GM19239 (cell line): Measurements from ENCODE around the gene SYNE1.

Source experiments
- DNase-seq: peaks from one replicate; pipeline ENCODE4 v3.0.0; 2011; ENCODE audit warnings: low spot score; ENCODE audit not compliant: insufficient read length
- FAIRE-seq: peaks from 2 replicates; lab custom pipeline; 2011; peaks lifted over from hg19 to GRCh38; lab: Jason Lieb, UNC

SYNE1 gene

DNA sequence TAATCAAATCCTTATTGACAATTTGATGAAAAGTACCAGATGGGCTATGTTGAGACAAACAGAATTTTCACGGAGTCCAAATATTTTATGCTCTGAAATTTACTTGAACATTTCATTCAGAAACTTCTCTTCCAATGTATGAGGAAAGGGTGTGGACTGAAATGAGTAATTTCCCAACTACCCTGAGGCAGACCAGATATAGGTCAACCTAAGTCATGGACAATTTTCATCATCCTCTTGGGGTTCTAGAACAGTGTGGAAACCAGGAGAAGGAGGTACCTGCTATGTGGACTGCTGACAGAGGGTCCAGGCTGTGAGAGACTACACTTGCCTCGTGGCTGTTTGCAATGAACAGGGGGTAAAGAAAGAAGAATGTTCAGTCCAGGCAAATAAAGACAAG, 506.7 kb downstream of the SYNE1 start:
- no peak for DNase-seq
- FAIRE-seq: no peak

DNA sequence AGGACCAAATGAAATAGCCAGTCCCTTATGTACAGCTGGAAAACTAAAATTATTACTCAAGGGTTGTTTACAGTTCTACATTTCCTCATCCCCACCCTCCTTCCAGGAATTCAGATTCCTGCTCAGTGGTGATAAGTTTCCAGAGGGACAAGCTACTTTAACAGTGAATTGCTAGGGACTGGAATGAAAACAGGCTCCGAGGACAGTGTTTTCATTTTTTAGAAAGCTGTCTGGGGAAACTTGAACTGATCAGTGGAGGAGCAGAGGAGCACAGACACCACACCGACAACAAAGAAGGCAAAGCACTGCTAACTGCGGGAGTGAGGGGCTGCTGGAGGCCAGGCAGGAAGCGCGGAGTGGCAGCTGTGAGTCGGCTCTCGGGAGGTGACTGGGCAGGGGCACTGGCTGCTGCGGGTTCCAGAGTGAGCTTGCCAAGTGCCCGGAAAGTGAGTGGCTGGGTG, 507.4 kb downstream of the SYNE1 start:
- no peak for FAIRE-seq
- DNase-seq: no peak

DNA sequence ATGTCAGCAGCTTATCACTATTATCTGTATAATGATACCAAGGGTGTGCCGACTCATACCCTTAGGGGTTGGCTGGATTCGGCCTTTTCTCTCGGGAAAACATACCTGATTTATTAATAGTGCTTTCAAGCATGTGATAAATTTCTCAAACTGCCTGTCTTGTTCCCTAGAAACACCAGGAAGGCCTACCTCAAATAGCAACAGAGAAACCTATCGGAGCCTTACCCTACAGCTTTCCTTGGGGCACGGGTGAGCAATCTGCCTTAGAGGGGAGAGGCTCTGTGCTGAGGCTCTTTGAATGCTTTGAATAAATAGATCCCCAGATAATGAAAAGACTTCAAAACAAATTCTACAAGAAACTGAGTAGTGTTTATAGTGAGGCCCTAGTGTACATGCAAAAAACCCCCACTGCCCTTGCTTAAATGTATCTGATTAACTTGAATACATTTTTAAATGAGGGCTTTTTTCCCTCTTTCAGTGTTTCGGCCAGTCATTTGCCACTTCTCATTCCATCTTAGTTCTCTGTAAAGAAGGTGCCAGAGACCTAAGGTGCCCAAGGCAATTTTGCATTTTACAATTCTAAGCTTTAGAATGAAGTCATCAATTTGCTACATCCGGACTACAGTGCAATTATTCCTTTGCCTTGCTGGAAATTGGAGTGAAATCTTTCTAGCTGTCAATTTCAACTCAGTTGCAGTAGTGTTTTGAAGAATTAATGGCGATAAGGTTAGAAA, 509.6 kb downstream of the SYNE1 start:
- FAIRE-seq: no peak

DNA sequence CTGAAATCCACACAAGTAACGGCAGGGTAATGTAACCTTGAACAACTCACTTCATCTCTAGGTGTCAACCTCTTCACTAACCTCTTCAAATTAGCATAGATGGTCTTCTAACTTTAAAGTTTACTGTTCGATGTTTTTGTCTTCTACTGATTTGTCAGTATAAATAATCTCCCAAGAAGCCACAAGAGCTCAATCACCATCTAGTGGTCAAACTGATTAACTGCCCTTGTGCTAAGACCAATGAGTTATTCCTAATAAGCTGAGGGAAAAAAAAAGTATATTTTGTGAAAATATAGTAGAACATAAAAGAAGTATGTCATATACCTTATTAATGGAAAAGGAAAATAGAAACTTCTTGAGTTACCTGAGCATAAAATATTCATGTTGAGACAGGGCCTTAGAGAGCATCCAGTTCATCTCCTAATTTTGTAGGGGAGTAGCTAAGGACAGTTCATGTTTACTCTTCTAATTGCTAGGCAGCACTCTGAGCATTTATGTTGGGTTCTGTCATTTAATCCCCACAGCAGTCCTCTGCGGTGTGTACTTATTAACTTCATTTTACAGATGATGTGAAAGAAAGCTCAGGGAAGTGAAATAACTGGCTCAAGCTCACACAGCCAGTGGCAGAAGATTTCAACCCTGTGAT, 512.6 kb downstream of the SYNE1 start:
- DNase-seq (peak; percentile 18), FAIRE-seq (peak; percentile 82)

More for the DNA sequence above, 509.6 kb downstream of the SYNE1 start:
- DNase-seq: no peak

DNA sequence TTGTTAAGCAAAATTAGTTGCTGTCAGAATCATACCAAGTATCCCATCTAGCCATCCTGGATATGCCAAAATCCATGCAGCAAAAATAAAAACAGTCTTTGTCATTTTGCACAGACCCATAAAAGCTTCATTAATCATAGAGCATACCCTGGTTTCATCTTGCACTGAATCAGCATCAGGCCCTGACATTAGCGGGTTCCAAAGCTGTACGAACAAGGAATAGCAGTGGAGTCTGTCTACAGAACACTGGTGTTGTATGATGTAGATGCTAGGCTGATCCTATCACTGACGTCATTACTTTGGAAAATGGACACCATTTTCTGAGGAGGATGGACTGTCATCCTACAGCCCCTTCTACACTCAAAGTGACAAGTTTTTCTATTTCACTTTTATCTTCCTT, 514.1 kb downstream of the SYNE1 start:
- FAIRE-seq (no peak), DNase-seq (no peak)

DNA sequence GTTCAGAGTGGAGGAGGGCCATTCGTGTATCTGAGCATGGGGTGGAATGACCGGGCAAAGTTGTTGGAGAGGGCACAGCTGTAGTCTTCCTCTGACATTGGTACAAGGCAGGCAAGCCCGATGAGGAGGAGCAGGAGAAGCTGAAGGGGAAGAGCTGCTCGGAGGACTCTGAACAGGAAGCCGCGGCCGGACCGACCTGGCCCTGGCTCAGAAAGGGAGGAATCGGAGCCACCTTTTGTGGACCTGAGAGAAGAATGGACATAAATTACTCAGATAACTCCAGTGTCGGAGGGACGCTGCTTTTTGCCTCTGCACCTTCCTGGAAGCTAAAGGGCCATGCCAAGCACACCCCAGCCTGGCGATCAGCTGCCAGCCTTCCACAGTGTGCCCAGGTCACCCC, 514.7 kb downstream of the SYNE1 start:
- no peak for DNase-seq
- no peak for FAIRE-seq

- no peak for DNase-seq
- no peak for FAIRE-seq
Observed at GRCh38 chr6:152121910-152122309, 515.3 kb downstream of the SYNE1 start.

DNA sequence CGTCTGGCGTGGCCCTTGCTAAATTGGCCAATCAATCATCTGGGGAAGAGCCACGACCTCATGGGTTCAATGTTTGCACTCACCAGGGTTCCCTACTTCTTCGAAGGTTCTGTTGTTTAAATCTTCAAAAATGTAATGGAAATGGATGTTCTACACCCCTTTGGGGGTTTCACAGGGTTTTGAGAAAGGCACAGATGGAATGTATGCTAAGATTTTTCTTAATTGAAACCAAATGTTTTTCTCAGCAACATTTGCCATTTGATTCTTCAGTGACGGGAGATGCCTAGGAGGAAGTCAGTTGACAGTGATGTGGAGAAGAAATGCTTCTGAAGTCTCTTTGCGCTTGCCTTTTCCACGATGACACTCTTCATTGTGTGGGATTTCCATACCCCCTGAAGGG, 517.3 kb downstream of the SYNE1 start:
- no peak for FAIRE-seq
- no peak for DNase-seq

DNA sequence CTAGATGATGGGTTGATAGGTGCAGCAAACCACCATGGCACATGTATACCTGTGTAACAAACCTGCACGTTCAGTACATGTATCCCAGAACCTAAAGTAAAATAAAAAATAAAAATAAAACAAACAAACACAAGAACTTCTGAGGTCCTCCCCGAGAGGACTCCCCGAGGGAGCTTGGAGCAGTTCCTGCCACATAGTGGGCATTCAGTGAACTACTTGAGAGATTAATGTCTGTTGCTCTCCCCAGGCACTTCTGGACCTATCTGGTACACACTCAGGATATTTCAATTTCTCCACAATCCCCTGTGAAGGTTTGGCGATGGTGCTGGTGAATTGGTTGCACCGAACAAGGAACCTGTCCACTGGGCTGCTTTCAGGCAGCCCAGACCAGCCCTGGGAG, 518.5 kb downstream of the SYNE1 start:
- DNase-seq: no peak
- FAIRE-seq: no peak

DNA sequence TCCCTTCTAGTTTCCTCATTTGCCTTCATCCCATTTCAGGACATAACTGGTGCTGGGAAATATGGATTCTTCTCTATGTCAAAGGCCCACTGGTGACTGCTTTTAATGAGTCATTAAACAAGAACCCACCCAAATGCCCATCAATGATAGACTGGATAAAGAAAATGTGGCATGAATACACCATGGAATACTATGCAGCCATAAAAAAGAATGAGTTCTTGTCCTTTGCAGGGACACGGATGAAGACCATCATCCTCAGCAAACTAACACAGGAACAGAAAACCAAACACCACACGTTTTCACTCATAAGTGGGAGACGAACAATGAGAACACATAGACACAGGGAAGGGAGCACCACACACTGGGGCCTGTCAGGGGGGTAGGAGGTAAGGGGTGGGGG, 518.9 kb downstream of the SYNE1 start:
- DNase-seq: no peak
- no peak for FAIRE-seq

- FAIRE-seq: no peak
- DNase-seq: no peak
Observed at GRCh38 chr6:152117156-152118133, 519.7 kb downstream of the SYNE1 start.

DNA sequence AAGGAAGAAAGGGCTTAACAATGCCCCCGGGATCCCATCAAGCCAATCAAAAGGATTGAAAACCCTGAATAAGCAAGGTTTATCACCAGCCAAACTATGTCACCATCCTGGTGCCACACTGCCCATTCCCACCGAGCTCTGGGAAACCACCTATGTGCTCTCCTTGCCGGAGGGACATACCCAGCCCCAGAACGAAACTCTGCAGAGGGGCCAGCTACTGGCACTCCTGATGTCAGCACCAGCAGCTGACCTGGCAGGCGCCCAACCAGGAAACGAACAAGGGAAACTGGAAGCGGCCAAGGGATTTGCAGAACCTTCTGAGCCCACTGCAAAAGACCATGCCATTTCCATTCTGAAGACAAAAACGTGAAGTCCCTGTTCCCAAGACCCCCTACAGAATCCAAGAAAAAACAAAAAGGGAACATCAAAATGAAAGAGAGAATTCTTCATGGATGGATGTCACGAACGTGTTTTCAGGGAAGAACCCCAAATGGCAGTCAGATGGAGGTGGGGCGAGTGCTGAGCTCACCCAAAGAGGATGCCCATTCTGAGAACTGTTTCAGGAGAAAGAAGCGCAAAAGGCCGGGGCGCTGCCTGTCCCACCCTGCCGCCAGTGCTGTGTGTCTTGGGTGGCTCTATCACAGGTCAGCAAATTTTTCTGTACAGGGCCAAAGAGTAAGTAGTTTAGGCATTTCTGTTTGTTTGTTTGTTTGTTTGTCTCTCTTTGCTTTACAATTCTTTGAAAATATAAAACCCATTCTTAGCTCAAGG, 524.5 kb downstream of the SYNE1 start:
- DNase-seq (no peak), FAIRE-seq (no peak)

DNA sequence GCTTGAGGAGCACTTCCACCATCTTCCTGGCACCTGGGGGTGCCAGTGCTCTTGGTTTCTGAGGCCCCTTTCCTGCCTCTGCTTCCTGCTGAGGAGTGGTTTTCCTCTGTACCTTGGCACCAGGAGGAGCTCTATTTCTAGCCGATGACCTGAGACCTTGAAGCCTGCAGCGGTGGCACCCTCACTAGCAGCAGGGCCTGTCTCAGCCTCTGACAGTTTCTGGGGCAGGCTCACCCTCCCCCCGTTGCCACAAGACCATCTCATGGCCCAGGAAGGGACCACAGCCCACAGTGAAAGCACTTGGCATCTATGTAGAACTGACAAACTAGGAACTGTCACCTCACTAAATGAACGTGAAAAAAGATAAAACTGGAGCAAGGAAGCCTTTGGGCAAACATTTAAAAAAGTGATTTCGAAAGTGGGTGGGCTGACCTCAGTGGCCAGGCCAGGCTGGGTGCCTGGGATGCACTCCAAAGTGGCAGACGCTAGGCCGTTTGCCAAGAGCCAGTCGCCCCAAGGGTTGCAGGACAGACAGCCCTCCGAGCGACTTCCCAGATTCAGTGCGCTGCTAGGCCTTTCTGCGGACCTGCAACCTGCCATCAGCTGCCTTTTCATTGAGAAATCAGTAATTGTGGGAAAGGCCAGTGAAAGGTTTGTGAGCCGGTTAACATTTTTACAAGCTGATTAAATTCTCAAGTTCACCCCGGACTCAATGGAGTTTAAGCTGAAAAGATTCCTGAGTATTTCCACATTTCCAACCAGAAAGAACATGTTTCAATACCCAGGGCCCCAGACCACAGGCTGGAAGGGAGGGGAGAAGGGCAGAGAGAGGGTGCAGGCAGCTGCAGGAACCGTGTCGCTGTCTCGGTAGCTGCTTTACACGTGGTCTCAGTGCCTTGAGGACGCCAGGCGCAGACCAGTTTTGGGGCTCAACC, 526.0 kb downstream of the SYNE1 start:
- DNase-seq: no peak
- no peak for FAIRE-seq

GRCh38 chr6:152107973-152108372, 529.2 kb downstream of the SYNE1 start:
- FAIRE-seq (no peak), DNase-seq (no peak)

GRCh38 chr6:152100183-152100618, 537.0 kb downstream of the SYNE1 start:
- FAIRE-seq: no peak
- DNase-seq: no peak

DNA sequence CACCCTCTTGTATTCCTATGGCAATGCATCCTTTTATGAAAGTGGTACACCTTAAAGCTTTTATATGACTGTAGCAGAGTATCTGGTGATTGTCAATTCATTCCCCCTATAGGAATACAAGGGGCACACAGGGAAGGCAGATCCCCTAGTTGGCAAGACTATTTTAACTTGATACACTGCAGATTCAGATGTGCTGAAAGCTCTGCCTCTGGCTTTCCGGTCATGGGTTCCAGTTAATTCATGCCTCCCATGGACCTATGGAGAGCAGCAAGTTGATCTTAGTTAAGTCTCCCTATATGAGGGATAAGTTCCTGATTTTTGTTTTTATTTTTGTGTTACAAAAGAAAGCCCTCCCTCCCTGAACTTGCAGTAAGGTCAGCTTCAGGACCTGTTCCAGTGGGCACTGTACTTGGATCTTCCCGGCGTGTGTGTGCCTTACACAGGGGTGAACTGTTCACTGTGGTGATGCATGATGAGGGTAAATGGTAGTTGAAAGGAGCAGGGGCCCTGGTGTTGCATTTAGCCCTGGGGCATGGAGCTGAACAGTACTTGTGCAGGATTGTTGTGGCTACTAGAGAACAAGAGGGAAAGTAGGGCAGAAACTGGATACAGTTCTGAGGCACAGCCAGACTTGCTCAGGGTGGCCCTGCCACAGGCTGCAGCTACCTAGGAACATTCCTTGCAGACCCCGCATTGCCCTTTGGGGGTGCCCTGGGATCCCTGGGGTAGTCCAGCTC, 537.5 kb downstream of the SYNE1 start:
- DNase-seq (no peak), FAIRE-seq (no peak)

DNA sequence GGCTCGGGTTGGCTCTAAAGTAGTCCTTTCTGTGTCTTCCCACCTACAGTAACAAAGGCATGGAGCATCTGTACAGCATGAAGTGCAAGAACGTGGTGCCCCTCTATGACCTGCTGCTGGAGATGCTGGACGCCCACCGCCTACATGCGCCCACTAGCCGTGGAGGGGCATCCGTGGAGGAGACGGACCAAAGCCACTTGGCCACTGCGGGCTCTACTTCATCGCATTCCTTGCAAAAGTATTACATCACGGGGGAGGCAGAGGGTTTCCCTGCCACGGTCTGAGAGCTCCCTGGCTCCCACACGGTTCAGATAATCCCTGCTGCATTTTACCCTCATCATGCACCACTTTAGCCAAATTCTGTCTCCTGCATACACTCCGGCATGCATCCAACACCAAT, 538.5 kb downstream of the SYNE1 start:
- FAIRE-seq (no peak), DNase-seq (no peak)

- FAIRE-seq: no peak
- DNase-seq: no peak
Observed at GRCh38 chr6:152096863-152097496, 540.2 kb downstream of the SYNE1 start.
